ENCODE data around the gene ATP1A4. TPM values are rescaled to one million over a fixed set of nuclear protein-coding genes. Genes with fewer than 3 reads are reported as not detected.

Gene ATP1A4
- total and polyA plus RNA-seq, 7 donors, result 0.03 to 2.0 (median 0.26) TPM

- Histone ChIP-seq H3K9me3 (no peaks in the 10 kb centered on the region), H3K4me3 (peak overlapping the region; percentile 82), H3K27me3 (ENCODE audit: insufficient read depth in 3 of 3, low read length in 2 of 3) (no peaks in the 10 kb centered on the region), H3K27ac (peak overlapping the region; percentile 98), H3K36me3 (ENCODE audit: insufficient read depth in 1 of 2, low read depth in 1 of 2) (peaks cover 0 to 22% of the 10 kb centered on the region in 2 donors), H3K4me1 (peaks cover 61% of the 10 kb centered on the region)
- WGBS, 3 donors, result 10 to 16% (median 13%) methylated on average over 12 of the region's 12 CpGs
- intact Hi-C loops (cut with DNase I), result loop anchor here in 1 of 2 donors (5.0 kb wide), 1 partner anchor 76 kb away; the partner anchor contains the start of gene CASQ1
- TF ChIP-seq, protein P1, sequence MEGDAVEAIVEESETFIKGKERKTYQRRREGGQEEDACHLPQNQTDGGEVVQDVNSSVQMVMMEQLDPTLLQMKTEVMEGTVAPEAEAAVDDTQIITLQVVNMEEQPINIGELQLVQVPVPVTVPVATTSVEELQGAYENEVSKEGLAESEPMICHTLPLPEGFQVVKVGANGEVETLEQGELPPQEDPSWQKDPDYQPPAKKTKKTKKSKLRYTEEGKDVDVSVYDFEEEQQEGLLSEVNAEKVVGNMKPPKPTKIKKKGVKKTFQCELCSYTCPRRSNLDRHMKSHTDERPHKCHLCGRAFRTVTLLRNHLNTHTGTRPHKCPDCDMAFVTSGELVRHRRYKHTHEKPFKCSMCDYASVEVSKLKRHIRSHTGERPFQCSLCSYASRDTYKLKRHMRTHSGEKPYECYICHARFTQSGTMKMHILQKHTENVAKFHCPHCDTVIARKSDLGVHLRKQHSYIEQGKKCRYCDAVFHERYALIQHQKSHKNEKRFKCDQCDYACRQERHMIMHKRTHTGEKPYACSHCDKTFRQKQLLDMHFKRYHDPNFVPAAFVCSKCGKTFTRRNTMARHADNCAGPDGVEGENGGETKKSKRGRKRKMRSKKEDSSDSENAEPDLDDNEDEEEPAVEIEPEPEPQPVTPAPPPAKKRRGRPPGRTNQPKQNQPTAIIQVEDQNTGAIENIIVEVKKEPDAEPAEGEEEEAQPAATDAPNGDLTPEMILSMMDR (IDR thresholded peaks at IDR 0.05), result no peak
- DNase-seq, result peak; percentile 53 to 88
- ATAC-seq, result peak; percentile 60 to 76 (median 68)
Observed at GRCh38 chr1:160116283-160117147, 34.9 kb upstream of the ATP1A4 start.

GRCh38 chr1:160117300-160117699, 34.1 kb upstream of the ATP1A4 start:
- TF ChIP-seq, protein P1 (IDR thresholded peaks at IDR 0.05), result no peak
- H3K27me3 ChIP-seq (ENCODE audit: insufficient read depth in 3 of 3, low read length in 2 of 3), result no peaks in the 10 kb centered on the region
- no peaks in the 10 kb centered on the region for H3K9me3 ChIP-seq
- peak overlapping the region; percentile 98 for H3K27ac ChIP-seq
- H3K36me3 ChIP-seq (ENCODE audit: insufficient read depth in 1 of 2, low read depth in 1 of 2), result peaks cover 0 to 30% of the 10 kb centered on the region in 2 donors
- intact Hi-C loops (cut with DNase I), result loop anchor here in 1 of 2 donors (5.0 kb wide), 1 partner anchor 75 kb away; the partner anchor contains the start of gene CASQ1
- ATAC-seq (no peak), DNase-seq (no peak)
- WGBS, 3 donors, result 0 to 12% (median 0%) methylated on average over 1 of the region's 1 CpG
- peaks cover 66% of the 10 kb centered on the region for H3K4me1 ChIP-seq
- peak overlapping the region; percentile 82 for H3K4me3 ChIP-seq

DNA sequence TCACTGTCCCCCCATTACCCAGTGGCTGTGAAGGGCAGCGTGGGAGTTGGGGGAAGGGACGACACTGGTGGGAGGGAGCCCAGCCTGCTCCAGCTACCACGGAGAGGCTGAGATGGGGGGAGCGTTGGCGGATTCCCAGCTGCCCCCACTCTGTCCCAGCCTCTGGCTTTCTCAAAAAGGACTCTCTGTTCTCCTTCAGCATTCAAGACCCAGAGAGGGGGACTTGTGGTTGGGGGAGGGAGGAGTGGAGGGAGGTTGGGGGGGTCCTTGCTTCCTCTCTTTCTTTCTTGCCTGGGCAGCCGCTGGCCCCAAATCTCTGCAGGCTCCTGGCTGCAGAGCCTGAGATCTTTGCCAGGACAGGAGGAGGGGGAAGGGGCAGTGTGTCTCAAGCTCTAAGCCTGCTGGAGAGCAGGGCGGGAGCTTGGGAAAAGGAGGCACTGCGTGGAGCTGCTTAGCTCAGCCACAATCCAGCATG, 33.7 kb upstream of the ATP1A4 start:
- TF ChIP-seq, protein P1 (IDR thresholded peaks at IDR 0.05), result no peak
- Histone ChIP-seq H3K36me3 (ENCODE audit: insufficient read depth in 1 of 2, low read depth in 1 of 2) (peaks cover 0 to 35% of the 10 kb centered on the region in 2 donors), H3K4me3 (peak overlapping the region; percentile 82), H3K27me3 (ENCODE audit: insufficient read depth in 3 of 3, low read length in 2 of 3) (no peaks in the 10 kb centered on the region), H3K9me3 (no peaks in the 10 kb centered on the region), H3K4me1 (peaks cover 68% of the 10 kb centered on the region), H3K27ac (peak overlapping the region; percentile 98)
- peak; percentile 28 to 59 (median 50) for ATAC-seq
- DNase-seq, result peak in 1 of 2 donors; percentile 86
- WGBS, 3 donors, result 11 to 20% (median 20%) methylated on average over 8 of the region's 8 CpGs
- intact Hi-C loops (cut with DNase I), result loop anchor here in 1 of 2 donors (5.0 kb wide), 1 partner anchor 75 kb away; the partner anchor contains the start of gene CASQ1

DNA sequence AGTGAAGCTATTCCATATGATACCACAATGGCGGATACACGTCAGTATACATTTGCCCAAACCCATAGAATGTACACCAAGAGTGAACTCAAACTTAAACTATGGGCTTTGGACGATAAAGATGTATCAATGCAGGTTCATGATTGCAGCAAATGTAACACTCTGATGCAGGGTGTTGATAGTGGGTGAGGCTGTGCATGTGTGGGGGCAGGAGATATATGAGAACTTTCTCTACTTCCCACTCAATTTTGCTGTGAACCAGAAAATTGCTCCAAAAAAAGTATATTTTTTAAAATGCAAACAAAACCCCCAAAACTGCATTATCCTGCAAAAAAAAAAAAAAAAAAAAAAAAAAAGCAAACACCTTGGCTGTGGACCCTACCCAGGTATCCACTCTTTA, 32.5 kb upstream of the ATP1A4 start:
- peaks cover 0 to 46% of the 10 kb centered on the region in 2 donors for H3K36me3 ChIP-seq (ENCODE audit: insufficient read depth in 1 of 2, low read depth in 1 of 2)
- no peaks in the 10 kb centered on the region for H3K27me3 ChIP-seq (ENCODE audit: insufficient read depth in 3 of 3, low read length in 2 of 3)
- ATAC-seq, result no peak
- H3K27ac ChIP-seq, result peak overlapping the region; percentile 98
- H3K9me3 ChIP-seq, result no peaks in the 10 kb centered on the region
- intact Hi-C loops (cut with DNase I), result loop anchor here in 1 of 2 donors (5.0 kb wide), 1 partner anchor 73 kb away; the partner anchor contains the start of gene CASQ1
- 55 to 82% (median 63%) methylated on average over 3 of the region's 3 CpGs for whole genome bisulfite sequencing, 3 donors
- peak overlapping the region; percentile 82 for H3K4me3 ChIP-seq
- TF ChIP-seq, protein P1 (IDR thresholded peaks at IDR 0.05), result no peak
- H3K4me1 ChIP-seq, result peaks cover 65% of the 10 kb centered on the region
- DNase-seq, result no peak

Data from psoas muscle (tissue), 8 donors.